ENCODE results near the gene EFCAB11.

EFCAB11 gene, protein sequence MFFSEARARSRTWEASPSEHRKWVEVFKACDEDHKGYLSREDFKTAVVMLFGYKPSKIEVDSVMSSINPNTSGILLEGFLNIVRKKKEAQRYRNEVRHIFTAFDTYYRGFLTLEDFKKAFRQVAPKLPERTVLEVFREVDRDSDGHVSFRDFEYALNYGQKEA

DNA sequence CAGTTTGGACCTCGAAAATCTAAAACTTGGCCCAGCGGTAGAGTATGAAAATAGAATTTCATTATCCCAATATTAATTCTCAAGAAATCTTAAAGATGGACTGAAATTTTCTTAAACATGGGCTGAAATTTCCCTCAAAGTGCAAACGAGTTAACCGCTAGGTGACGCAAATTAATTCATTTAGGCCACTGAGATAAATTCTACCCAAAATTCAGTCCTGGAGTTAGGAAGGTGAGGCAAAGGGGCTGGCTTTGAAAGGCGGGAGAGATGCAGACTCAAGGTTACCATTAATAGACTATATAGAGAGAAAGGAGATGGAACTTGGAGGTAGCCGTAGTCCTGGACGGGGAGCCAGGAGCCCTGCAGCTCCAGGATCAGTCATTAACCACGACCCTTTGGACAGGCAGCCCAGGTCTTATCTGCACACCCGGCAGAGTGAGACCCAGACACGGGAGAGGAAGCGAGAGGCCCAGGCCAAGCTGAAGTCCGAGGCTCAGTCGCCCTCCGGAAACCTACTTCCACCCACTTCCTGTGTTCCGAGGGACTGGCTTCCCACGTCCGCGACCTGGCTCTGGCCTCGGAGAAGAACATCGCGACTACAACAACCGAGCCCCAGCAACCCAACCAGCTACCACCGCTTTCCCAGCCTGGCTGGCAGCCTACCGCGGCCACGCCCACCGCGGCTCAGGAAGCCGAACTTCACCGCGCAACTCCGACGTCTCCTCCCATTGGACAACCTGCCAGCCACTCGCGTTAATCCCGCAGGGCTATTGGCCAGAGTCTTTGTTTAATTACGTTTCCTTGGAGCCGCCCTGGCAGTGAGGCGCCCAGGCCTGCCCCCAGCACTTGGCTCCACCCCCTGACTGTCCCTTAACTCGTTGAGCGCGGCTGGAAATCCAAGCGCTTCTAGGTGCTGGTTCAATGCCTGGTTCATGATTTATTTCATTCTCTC, at the start of gene EFCAB11:
Gene EFCAB11, minus strand, starts transcription at position 661 of the 952 bp plus-strand sequence. Its CDS starts 70 bp downstream, at position 591.
- peak within 1 kb of the TSS; percentile 97 for H3K27ac ChIP-seq
- TF ChIP-seq, protein P1, sequence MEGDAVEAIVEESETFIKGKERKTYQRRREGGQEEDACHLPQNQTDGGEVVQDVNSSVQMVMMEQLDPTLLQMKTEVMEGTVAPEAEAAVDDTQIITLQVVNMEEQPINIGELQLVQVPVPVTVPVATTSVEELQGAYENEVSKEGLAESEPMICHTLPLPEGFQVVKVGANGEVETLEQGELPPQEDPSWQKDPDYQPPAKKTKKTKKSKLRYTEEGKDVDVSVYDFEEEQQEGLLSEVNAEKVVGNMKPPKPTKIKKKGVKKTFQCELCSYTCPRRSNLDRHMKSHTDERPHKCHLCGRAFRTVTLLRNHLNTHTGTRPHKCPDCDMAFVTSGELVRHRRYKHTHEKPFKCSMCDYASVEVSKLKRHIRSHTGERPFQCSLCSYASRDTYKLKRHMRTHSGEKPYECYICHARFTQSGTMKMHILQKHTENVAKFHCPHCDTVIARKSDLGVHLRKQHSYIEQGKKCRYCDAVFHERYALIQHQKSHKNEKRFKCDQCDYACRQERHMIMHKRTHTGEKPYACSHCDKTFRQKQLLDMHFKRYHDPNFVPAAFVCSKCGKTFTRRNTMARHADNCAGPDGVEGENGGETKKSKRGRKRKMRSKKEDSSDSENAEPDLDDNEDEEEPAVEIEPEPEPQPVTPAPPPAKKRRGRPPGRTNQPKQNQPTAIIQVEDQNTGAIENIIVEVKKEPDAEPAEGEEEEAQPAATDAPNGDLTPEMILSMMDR (IDR thresholded peaks at IDR 0.05): peak; percentile 49
- no peak for TF ChIP-seq ZFX (IDR thresholded peaks at IDR 0.05; ENCODE audit: borderline replicate concordance)

DNA sequence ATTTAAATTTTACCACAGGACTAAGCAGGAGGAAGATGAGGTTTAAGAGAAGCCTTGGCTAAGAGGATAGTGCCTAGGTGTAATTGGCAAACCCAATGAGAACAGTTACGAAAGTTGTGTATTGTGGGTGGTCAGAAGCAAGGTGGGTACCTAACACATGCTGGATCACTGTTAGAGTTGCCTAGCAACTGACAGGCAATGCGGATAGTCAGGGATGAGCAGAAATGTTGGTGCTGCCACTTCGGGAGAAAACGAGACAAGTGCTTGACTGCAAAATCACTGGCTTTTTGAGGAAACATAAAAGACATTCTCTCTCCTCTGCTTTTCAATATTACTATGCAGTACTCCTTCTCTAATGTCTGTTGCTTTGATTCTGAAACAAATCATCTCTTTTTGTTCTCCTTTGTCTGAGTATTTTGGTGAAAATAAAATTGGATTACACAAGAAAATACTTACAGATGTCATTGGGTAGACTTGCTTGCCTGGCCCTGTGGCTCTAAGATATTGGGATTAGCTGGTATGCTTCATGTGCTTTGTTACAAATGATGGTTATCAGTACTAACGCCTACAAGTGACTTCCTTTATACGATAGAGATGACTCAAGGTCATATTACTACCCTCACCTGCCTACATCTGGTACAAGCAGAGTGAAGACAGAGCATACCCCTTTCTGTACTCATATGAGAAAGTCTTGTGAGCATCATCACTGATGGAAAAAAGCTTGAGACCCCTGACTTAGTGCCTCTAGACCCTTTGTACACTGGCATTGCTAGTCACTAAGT, 49.2 kb upstream of the EFCAB11 start:
- TF ChIP-seq, protein P1 (IDR thresholded peaks at IDR 0.05): no peak
- no peak for TF ChIP-seq ZFX (IDR thresholded peaks at IDR 0.05; ENCODE audit: borderline replicate concordance)
- no peak overlapping the region for H3K27ac ChIP-seq

DNA sequence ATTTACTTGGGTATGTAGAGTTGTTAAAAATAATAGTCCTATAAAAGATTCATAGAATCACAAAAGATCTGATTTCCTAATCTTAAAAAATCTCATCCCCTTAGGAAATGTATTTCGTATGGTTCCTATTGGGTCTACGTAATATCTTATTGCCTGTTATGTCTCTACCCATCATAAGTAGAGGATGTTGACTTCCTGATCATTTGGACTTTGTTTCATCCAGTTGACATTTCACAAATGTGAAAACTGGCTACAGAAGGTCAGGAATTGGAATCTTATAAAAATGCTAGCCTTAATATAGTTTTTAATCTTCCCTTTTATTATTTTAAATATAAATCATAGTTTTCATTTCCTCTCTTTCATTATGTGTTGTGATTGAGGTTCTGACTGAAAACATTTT, 46.4 kb upstream of the EFCAB11 start:
- no peak overlapping the region for H3K27ac ChIP-seq
- no peak for TF ChIP-seq ZFX (IDR thresholded peaks at IDR 0.05; ENCODE audit: borderline replicate concordance)
- TF ChIP-seq, protein P1 (IDR thresholded peaks at IDR 0.05): no peak

DNA sequence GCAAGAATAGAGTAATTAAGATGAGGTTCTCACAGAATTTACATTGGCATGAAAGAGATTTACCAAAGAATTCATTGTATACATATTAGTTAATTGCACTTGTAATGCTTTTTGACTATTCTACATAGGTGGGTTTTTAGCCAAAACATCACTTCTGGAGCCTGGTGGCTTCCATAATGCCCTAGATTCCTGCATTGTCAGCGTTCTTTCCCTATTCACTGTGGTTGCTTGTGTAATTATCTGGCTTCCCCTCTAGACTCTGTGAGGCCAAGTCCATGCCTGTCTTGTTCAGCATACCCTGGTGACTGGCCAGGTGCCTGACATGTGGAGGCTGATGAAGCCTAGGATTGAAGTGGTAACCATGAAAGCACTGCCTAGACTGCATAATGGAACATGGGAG, 42.4 kb upstream of the EFCAB11 start:
- TF ChIP-seq ZFX (IDR thresholded peaks at IDR 0.05; ENCODE audit: borderline replicate concordance): no peak
- TF ChIP-seq, protein P1 (IDR thresholded peaks at IDR 0.05): no peak
- no peak overlapping the region for H3K27ac ChIP-seq

DNA sequence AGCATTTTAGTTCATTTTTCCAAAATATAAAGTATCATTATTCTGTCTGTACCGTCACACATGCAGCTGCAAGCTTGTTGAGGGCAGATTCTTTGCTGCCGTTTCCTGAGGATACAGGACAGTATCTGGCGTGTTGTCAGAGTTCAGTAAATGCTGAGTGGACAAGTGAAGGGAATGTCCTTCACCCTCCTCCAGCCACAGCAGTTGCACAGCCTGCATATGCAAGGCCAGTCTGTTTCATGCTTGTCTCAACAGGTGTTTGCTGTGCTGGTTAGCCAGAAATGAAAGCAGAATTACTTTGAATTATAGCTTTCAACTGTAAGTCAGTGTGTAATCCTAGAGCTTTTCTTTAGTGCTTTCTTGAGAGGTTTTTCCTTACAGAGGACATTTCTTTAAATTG, 37.7 kb upstream of the EFCAB11 start:
- TF ChIP-seq, protein P1 (IDR thresholded peaks at IDR 0.05): no peak
- no peak for TF ChIP-seq ZFX (IDR thresholded peaks at IDR 0.05; ENCODE audit: borderline replicate concordance)
- H3K27ac ChIP-seq: no peak overlapping the region

DNA sequence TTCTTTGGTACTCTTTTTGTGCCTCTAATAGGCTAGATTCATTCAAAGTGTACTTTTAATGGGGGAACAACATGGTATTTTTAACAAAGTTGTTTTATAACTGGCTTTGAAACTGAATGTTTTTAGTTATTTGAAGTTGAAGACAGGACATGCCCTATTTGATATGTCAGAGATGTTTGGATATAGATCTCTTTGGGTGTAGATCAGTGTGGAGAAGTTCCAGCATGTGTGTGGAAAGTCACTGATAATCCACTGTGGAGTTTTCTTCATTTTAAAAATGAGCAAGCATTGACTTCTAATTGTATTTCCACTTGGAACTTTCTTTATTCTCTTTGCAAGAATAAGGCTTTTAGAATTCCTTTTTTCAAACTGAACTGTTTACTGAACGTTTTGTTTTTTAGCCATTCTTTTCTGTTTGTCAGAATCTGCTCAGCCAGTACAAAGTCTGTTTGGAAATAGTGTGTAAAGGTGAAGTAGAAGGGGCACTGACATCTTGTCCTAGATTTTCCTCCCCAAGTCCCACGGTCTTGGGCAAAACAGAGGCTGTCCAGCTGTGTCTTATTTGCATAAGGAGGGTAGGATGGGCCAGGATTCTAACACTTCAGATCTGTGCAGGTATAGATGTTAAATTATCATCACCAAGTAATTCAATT, 36.2 kb upstream of the EFCAB11 start:
- TF ChIP-seq, protein P1 (IDR thresholded peaks at IDR 0.05): no peak
- no peak for TF ChIP-seq ZFX (IDR thresholded peaks at IDR 0.05; ENCODE audit: borderline replicate concordance)
- H3K27ac ChIP-seq: no peak overlapping the region
